HCT116 (cell line): Measurements from ENCODE around the gene MYO1B. TPM values are rescaled to one million over a fixed set of nuclear protein-coding genes. Genes with fewer than 3 reads are reported as not detected.

Source experiments
- ATAC-seq: fragments of 200-7000 bp; cut with Tn5 transposase; 2 replicates; pipeline ENCODE4 v1.9.1; 2020; ENCODE audit warnings: mild to moderate bottlenecking, moderate library complexity
- BruUV-seq: library from RNA; stranded (reverse); fragments of 400-500 nt; replicated peaks from 2 replicates; lab custom pipeline; 2021; lab: Mats Ljungman, UMichigan
- CTCF ChIA-PET: fragments of 300-600 bp; sonication (Branson Sonifier 250); formaldehyde crosslinking; loops from one replicate; lab custom pipeline; 2021; ENCODE audit warnings: antibody characterized with exemption; lab: Charles Lee
- POLR2A ChIA-PET: fragments of 300-600, 350-600 bp; sonication (Branson Sonifier 250); formaldehyde crosslinking; loops from one replicate; lab custom pipeline; 2021; ENCODE audit warnings: antibody characterized with exemption; lab: Charles Lee
- RAD21 ChIA-PET, 2 experiments: fragments of 300-600 bp; sonication (Branson Sonifier 250); formaldehyde crosslinking; loops; one replicate each; lab custom pipeline; 2023; ENCODE audit warnings: low total read pairs in 2 of 2; ENCODE audit not compliant: uncharacterized antibody in 2 of 2, unreplicated experiment in 2 of 2, low non-redundant PET in 1 of 2; lab: Charles Lee
- DNase-seq: peaks from one replicate; pipeline ENCODE4 v3.0.0-alpha.2; 2010; ENCODE audit warnings: low read depth, low spot score
- H2AFZ ChIP-seq: fragments of 200-600 bp; shearing (Covaris generic), sonication (generic); 2 replicates; pipeline ENCODE4 v1.6.1; 2017; ENCODE audit warnings: low read depth, mixed run types, mixed read lengths, antibody characterized with exemption, low read length; ENCODE audit not compliant: poor library complexity, severe bottlenecking
- H3K27ac ChIP-seq: 2 replicates; pipeline ENCODE4 v1.5.1; 2012; ENCODE audit warnings: low read depth, low read length
- H3K27me3 ChIP-seq: fragments of 200-600 bp; sonication (generic); 2 replicates; pipeline ENCODE4 v1.6.1; 2016; ENCODE audit warnings: mixed run types, low read length, mixed read lengths; ENCODE audit not compliant: insufficient read depth
- H3K36me3 ChIP-seq, 2 experiments: fragments of 200-500 bp in 1 of 2; fragments of 200-600 bp in 1 of 2; sonication (Bioruptor generic) in 1 of 2; sonication (generic) in 1 of 2; 2 replicates each; pipeline versions ENCODE4 v1.5.1 to v1.6.1; 2014 to 2016; ENCODE audit warnings: low read length in 2 of 2, inconsistent platforms in 1 of 2, mixed read lengths in 1 of 2, mixed run types in 1 of 2; ENCODE audit not compliant: insufficient read depth in 2 of 2, control insufficient read depth in 1 of 2
- H3K4me1 ChIP-seq, 2 experiments: fragments of 200-600 bp in 1 of 2; sonication (generic) in 1 of 2; 2 replicates each; pipeline versions ENCODE4 v1.5.1 to v1.6.1; 2012 to 2017; ENCODE audit warnings: low read length in 2 of 2, inconsistent platforms in 1 of 2, mild to moderate bottlenecking in 1 of 2, mixed read lengths in 1 of 2, mixed run types in 1 of 2, moderate library complexity in 1 of 2; ENCODE audit not compliant: insufficient read depth in 2 of 2, control insufficient read depth in 1 of 2
- H3K4me2 ChIP-seq: fragments of 200-600 bp; sonication (generic); 2 replicates; pipeline ENCODE4 v1.6.1; 2017; ENCODE audit warnings: mixed run types, low read length, mixed read lengths
- H3K4me3 ChIP-seq, 2 experiments: fragments of 200-600 bp in 1 of 2; sonication (generic) in 1 of 2; replicated peaks in 1 of 2; 2 replicates each; pipeline ENCODE4 v1.5.1; 2011 to 2016; ENCODE audit warnings: low read length in 2 of 2, control low read depth in 1 of 2, low read depth in 1 of 2, mild to moderate bottlenecking in 1 of 2, mixed read lengths in 1 of 2, mixed run types in 1 of 2
- H3K79me2 ChIP-seq: fragments of 200-600 bp; sonication (generic); 2 replicates; pipeline ENCODE4 v1.6.1; 2017; ENCODE audit warnings: mild to moderate bottlenecking, mixed run types, low read length, moderate library complexity, mixed read lengths; ENCODE audit not compliant: insufficient read depth
- H3K9ac ChIP-seq: fragments of 200-600 bp; sonication (generic); 2 replicates; pipeline ENCODE4 v1.6.1; 2016; ENCODE audit warnings: low read length, mixed read lengths
- H3K9me2 ChIP-seq: fragments of 200-600 bp; sonication (generic), shearing (Covaris generic); 2 replicates; pipeline ENCODE4 v1.6.1; 2017; ENCODE audit warnings: mixed run types, mild to moderate bottlenecking, moderate library complexity; ENCODE audit not compliant: insufficient read depth
- H3K9me3 ChIP-seq, 2 experiments: fragments of 200-500 bp in 1 of 2; fragments of 200-600 bp in 1 of 2; sonication (Bioruptor generic) in 1 of 2; sonication (generic) in 1 of 2; 2 replicates each; pipeline ENCODE4 v1.6.1; 2014 to 2017; ENCODE audit warnings: low read length in 2 of 2, mixed read lengths in 2 of 2, inconsistent platforms in 1 of 2, low read depth in 1 of 2, mild to moderate bottlenecking in 1 of 2, mixed run types in 1 of 2, moderate library complexity in 1 of 2; ENCODE audit not compliant: control insufficient read depth in 1 of 2, insufficient read depth in 1 of 2
- H4K20me1 ChIP-seq: fragments of 200-600 bp; sonication (generic), shearing (Covaris generic); 2 replicates; pipeline ENCODE4 v1.6.1; 2017; ENCODE audit warnings: mixed run types, mild to moderate bottlenecking, moderate library complexity; ENCODE audit not compliant: insufficient read depth
- CEBPB ChIP-seq: IDR thresholded peaks from 2 replicates; pipeline ENCODE4 v1.6.1; 2012; ENCODE audit warnings: low read depth
- ELF1 ChIP-seq: IDR thresholded peaks from 2 replicates; pipeline ENCODE4 v1.6.1; 2012; ENCODE audit warnings: low read depth, borderline replicate concordance
- EZH2 ChIP-seq: fragments of 200-600 bp; sonication (generic); IDR thresholded peaks from 2 replicates; pipeline ENCODE4 v1.6.1; 2017; ENCODE audit warnings: antibody characterized with exemption, mixed run types
- JUND ChIP-seq: IDR thresholded peaks from 2 replicates; pipeline ENCODE4 v1.6.1; 2012
- RAD21 ChIP-seq: IDR thresholded peaks from 2 replicates; pipeline ENCODE4 v1.6.1; 2012; ENCODE audit warnings: low read depth, mild to moderate bottlenecking
- SP1 ChIP-seq: IDR thresholded peaks from 2 replicates; pipeline ENCODE4 v1.6.1; 2012; ENCODE audit warnings: low read depth
- intact Hi-C: fragments of 100-400 bp; cut with micrococcal nuclease; formaldehyde crosslinking; loops from 2 replicates; pipeline ENCODE4 v1.10.0; 2022
- total RNA-seq: library from RNA; stranded (reverse); gene quantifications from one replicate; pipeline ENCODE4 v1.2.1, GENCODE V29; 2021; ENCODE audit not compliant: unreplicated experiment

The MYO1B gene
- total RNA-seq, 1 experiment from 2014 or later = 51.7 TPM

- Histone ChIP-seq H3K9me3 (no peaks in the 10 kb centered on the region), H3K27ac (no peak overlapping the region), H2AFZ (no peak overlapping the region), H4K20me1 (no peaks in the 10 kb centered on the region), H3K9me2 (no peaks in the 10 kb centered on the region), H3K36me3 (no peaks in the 10 kb centered on the region), H3K4me2 (no peak overlapping the region), H3K4me3 (no peak overlapping the region), H3K9ac (no peak overlapping the region), H3K79me2 (peaks cover 27% of the 10 kb centered on the region), H3K27me3 (no peaks in the 10 kb centered on the region), H3K4me1 (peaks cover 41 to 48% of the 10 kb centered on the region in 2 experiments)
- BruUV-seq = no TSS peak
- DNase-seq (no peak), ATAC-seq (no peak)
- CTCF ChIA-PET = no interaction called here
- RAD21 ChIA-PET = no interaction called here
- no peak for TF ChIP-seq JUND
- no peak for TF ChIP-seq ELF1
- no peak for TF ChIP-seq RAD21
- intact Hi-C loops = no loop called here
- POLR2A ChIA-PET = no interaction called here
Measured at GRCh38 chr2:191315365-191315752, 70.2 kb downstream of the MYO1B start.

DNA sequence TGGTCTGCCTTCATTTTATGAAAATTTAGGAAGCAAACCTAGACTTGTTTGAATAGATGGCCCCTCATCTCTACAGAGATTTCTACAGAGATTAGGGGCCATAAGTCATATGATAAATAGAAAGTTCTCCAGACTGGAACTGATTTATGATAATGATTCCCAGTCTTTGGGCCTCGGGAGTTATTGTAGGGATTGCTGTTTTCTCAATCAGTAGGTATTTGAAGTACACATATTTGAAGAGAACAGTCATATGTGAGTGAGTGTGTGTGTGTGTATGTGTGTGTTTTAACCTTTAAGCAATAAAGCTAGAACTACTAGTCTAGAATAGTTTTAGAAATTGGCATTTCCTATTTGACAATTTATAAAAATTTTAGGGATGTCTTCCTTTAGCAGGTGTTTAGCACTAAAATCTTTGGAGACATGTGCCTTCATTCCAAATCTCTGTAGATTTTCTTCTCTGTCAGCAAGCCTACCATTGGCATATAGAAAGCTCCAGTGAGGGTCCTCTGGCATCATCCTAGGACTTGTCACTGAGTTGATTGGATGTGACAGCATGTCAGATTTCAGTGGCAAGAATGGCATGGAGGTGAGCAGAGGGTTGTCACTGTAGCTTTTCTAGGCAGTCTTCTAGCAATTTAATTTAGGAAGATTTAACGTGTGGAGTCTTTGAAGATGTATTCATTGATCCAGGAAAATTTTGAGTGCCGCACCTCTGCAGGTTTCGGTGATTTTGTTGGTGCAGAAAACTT, 71.2 kb downstream of the MYO1B start:
- BruUV-seq = no TSS peak
- Histone ChIP-seq H3K9me2 (no peaks in the 10 kb centered on the region), H4K20me1 (no peaks in the 10 kb centered on the region), H2AFZ (no peak overlapping the region), H3K36me3 (no peaks in the 10 kb centered on the region), H3K27ac (no peak overlapping the region), H3K4me2 (no peak overlapping the region), H3K79me2 (peaks cover 27% of the 10 kb centered on the region), H3K4me3 (no peak overlapping the region), H3K9me3 (no peaks in the 10 kb centered on the region), H3K27me3 (no peaks in the 10 kb centered on the region)
- ChIA-PET CTCF (no interaction called here), RAD21 (no interaction called here), POLR2A (no interaction called here)
- no peak for DNase-seq
- no peak for TF ChIP-seq CEBPB
- no peak for TF ChIP-seq RAD21
- no peak for TF ChIP-seq SP1
- no peak for TF ChIP-seq EZH2
- TF ChIP-seq, all 23 proteins: peak for 0
- intact Hi-C loops = no loop called here
- no peak for ATAC-seq
- Histone ChIP-seq H3K4me1 (peaks cover 41 to 44% of the 10 kb centered on the region in 2 experiments), H3K9ac (no peak overlapping the region)
